Transverse colon (tissue), 4 donors: ENCODE measurements around the gene TRIM27.

Experiments used
- EP300 ChIP-seq: sonication (generic); formaldehyde crosslinking; IDR thresholded peaks from one replicate; pipeline ENCODE4 v1.6.1; 2017; ENCODE audit warnings: antibody characterized with exemption, low read depth
- POLR2A ChIP-seq: fragments of 450-650 bp; IDR thresholded peaks from one replicate; pipeline ENCODE4 v1.6.1; 2016; ENCODE audit warnings: antibody characterized with exemption, mild to moderate bottlenecking, moderate library complexity
- POLR2AphosphoS5 ChIP-seq, 3 donors: sonication (generic); formaldehyde crosslinking; IDR thresholded peaks; one replicate each; pipeline ENCODE4 v1.6.1; 2016; ENCODE audit warnings: antibody characterized with exemption in 3 of 3
- TF ChIP-seq, protein P1 (sequence below), 5 experiments: fragments of 200-600 bp in 3 of 5; fragments of 450-650 bp in 2 of 5; sonication (generic) in 3 of 5; IDR thresholded peaks; 1 replicate in 2 of 5; 2 replicates in 3 of 5; pipeline ENCODE4 v1.5.1; 2016 to 2017; ENCODE audit warnings: antibody characterized with exemption in 5 of 5, inconsistent platforms in 3 of 5, mild to moderate bottlenecking in 2 of 5, moderate library complexity in 1 of 5

DNA sequence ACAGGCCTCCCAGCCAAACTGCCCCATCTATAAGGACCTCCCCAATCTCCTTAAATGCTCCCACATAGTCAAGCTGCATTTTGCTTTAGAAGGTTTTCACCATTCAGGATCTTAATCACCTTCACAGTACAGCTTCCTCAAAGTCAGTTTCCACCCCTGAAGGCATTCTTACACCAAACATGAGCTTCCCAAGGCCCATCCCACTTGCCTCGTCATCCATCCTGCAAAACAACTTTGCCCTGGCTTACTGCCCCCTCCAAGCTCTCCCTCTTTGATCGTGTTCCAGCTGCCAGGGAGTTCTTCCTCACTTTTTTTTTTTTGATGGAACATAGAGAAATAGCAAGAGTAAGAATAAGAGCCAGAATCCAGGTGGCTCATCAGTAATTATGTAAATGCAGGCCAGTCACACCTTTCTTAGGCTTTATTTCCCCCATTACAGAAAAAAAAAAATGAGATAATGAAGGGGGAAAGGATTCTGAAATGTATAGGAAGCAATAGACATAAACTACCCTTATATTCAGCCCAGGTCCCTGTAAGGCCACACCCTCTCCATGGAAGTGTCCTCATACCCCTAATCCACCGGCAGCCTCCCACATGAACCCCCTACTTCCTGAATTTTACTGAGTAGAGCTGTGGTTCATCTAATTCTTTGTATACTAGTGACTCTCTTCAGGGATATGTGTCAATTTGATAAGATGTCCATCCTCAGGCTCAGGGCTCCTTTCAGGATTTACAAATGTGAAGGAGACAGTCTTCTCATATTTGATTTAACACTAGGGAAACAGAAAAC is 12.7 kb downstream of the TRIM27 start:
- TF ChIP-seq, protein P1, sequence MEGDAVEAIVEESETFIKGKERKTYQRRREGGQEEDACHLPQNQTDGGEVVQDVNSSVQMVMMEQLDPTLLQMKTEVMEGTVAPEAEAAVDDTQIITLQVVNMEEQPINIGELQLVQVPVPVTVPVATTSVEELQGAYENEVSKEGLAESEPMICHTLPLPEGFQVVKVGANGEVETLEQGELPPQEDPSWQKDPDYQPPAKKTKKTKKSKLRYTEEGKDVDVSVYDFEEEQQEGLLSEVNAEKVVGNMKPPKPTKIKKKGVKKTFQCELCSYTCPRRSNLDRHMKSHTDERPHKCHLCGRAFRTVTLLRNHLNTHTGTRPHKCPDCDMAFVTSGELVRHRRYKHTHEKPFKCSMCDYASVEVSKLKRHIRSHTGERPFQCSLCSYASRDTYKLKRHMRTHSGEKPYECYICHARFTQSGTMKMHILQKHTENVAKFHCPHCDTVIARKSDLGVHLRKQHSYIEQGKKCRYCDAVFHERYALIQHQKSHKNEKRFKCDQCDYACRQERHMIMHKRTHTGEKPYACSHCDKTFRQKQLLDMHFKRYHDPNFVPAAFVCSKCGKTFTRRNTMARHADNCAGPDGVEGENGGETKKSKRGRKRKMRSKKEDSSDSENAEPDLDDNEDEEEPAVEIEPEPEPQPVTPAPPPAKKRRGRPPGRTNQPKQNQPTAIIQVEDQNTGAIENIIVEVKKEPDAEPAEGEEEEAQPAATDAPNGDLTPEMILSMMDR (IDR thresholded peaks at IDR 0.05) = no peak
- TF ChIP-seq POLR2A (no peak), EP300 (no peak), POLR2AphosphoS5 (IDR thresholded peaks at IDR 0.05) (no peak)
